Liver (tissue), 9 donors: ENCODE data around the gene PRRC2A. TPM values are rescaled to one million over a fixed set of nuclear protein-coding genes. Genes with fewer than 3 reads are reported as not detected.

Experiments
- DNase-seq: peaks from one replicate; pipeline ENCODE4 v3.0.0-alpha.2; 2017; ENCODE audit warnings: low spot score
- H3K27ac ChIP-seq, 2 donors: one replicate each; pipeline ENCODE4 v1.7.0; 2013; ENCODE audit warnings: inconsistent platforms in 2 of 2, low read length in 2 of 2, control low read depth in 1 of 2, low read depth in 1 of 2, mild to moderate bottlenecking in 1 of 2
- H3K27me3 ChIP-seq, 4 donors: one replicate each; pipeline versions ENCODE4 v1.6.1 to v1.7.0; 2013; ENCODE audit warnings: low read length in 3 of 4, inconsistent platforms in 1 of 4, mild to moderate bottlenecking in 1 of 4, moderate library complexity in 1 of 4; ENCODE audit not compliant: control insufficient read depth in 4 of 4, insufficient read depth in 4 of 4
- H3K36me3 ChIP-seq, 4 donors: one replicate each; pipeline versions ENCODE4 v1.6.1 to v1.7.0; 2013; ENCODE audit warnings: low read length in 3 of 4, mild to moderate bottlenecking in 3 of 4, low read depth in 1 of 4, moderate library complexity in 1 of 4; ENCODE audit not compliant: control insufficient read depth in 4 of 4, insufficient read depth in 3 of 4
- H3K4me1 ChIP-seq, 4 donors: one replicate each; pipeline versions ENCODE4 v1.6.1 to v1.7.0; 2013; ENCODE audit warnings: low read length in 3 of 4, mild to moderate bottlenecking in 3 of 4, moderate library complexity in 1 of 4; ENCODE audit not compliant: control insufficient read depth in 4 of 4, insufficient read depth in 4 of 4
- H3K4me3 ChIP-seq, 3 donors: one replicate each; pipeline versions ENCODE4 v1.6.1 to v1.7.0; 2013; ENCODE audit warnings: low read length in 3 of 3, control low read depth in 1 of 3, low read depth in 1 of 3, mild to moderate bottlenecking in 1 of 3
- H3K9ac ChIP-seq, 2 donors: one replicate each; pipeline ENCODE4 v1.7.0; 2013; ENCODE audit warnings: low read length in 2 of 2, mild to moderate bottlenecking in 2 of 2, moderate library complexity in 2 of 2, control low read depth in 1 of 2, low read depth in 1 of 2
- H3K9me3 ChIP-seq, 4 donors: one replicate each; pipeline versions ENCODE4 v1.6.1 to v1.7.0; 2013; ENCODE audit warnings: low read length in 3 of 4; ENCODE audit not compliant: control insufficient read depth in 4 of 4
- EGR1 ChIP-seq, 2 donors: IDR thresholded peaks; 2 replicates each; pipeline ENCODE4 v1.6.1; 2016 to 2018; ENCODE audit warnings: antibody characterized with exemption in 2 of 2, low read depth in 2 of 2
- FOXA1 ChIP-seq: IDR thresholded peaks from 2 replicates; pipeline ENCODE4 v1.6.1; 2016; ENCODE audit warnings: antibody characterized with exemption
- FOXA2 ChIP-seq: IDR thresholded peaks from 2 replicates; pipeline ENCODE4 v1.6.1; 2016; ENCODE audit warnings: antibody characterized with exemption
- GABPA ChIP-seq, 2 donors: IDR thresholded peaks in 1 of 2; conservative IDR thresholded peaks in 1 of 2; 2 replicates each; pipeline ENCODE4 v1.6.1; 2016; ENCODE audit warnings: antibody characterized with exemption in 2 of 2, mild to moderate bottlenecking in 1 of 2, moderate library complexity in 1 of 2
- HNF4A ChIP-seq, 2 donors: conservative IDR thresholded peaks; 2 replicates each; pipeline ENCODE4 v1.6.1; 2016; ENCODE audit warnings: antibody characterized with exemption in 2 of 2, mild to moderate bottlenecking in 2 of 2
- HNF4G ChIP-seq: IDR thresholded peaks from 2 replicates; pipeline ENCODE4 v1.6.1; 2016; ENCODE audit warnings: antibody characterized with exemption
- JUND ChIP-seq, 2 donors: IDR thresholded peaks; 2 replicates each; pipeline ENCODE4 v1.6.1; 2016; ENCODE audit warnings: antibody characterized with exemption in 2 of 2
- NR2F2 ChIP-seq: IDR thresholded peaks from 2 replicates; pipeline ENCODE4 v1.6.1; 2016; ENCODE audit warnings: antibody characterized with exemption
- RAD21 ChIP-seq, 2 donors: IDR thresholded peaks; 2 replicates each; pipeline ENCODE4 v1.6.1; 2016; ENCODE audit warnings: antibody characterized with exemption in 2 of 2, mild to moderate bottlenecking in 2 of 2
- RXRA ChIP-seq, 2 donors: IDR thresholded peaks; 2 replicates each; pipeline ENCODE4 v1.6.1; 2017 to 2018; ENCODE audit warnings: antibody characterized with exemption in 2 of 2, mild to moderate bottlenecking in 1 of 2
- SP1 ChIP-seq: IDR thresholded peaks from 2 replicates; pipeline ENCODE4 v1.6.1; 2018; ENCODE audit warnings: antibody characterized with exemption, mild to moderate bottlenecking
- TAF1 ChIP-seq: conservative IDR thresholded peaks from 2 replicates; pipeline ENCODE4 v1.6.1; 2016; ENCODE audit warnings: antibody characterized with exemption, mild to moderate bottlenecking
- YY1 ChIP-seq: IDR thresholded peaks from 2 replicates; pipeline ENCODE4 v1.6.1; 2016; ENCODE audit warnings: antibody characterized with exemption, mild to moderate bottlenecking
- WGBS: extraction: QIAGEN DNeasy Blood & Tissue Kit; methylation state at CpG from one replicate; pipeline ENCODE4 v1.1.7; 2013; 5-methylcytosine and 5-hydroxymethylcytosine counted together
- polyA plus RNA-seq, 2 donors: library from polyadenylated mRNA; stranded (reverse) in 1 of 2; unstranded in 1 of 2; fragments of 200-250 nt in 1 of 2; fragments of >200 nt in 1 of 2; fragmentation: Nextera tagmentation in 1 of 2; extraction: Ambion mirVana in 1 of 2; gene quantifications; one replicate each; pipeline versions ENCODE4 v1.2.1 to v1.2.3, GENCODE V29; 2013 to 2015
- total RNA-seq, 2 donors: library from RNA; depleted of rRNA; stranded (reverse); fragments of >200 nt; gene quantifications; one replicate each; pipeline ENCODE4 v1.2.3, GENCODE V29; 2014
- TF ChIP-seq, protein P1 (sequence below): IDR thresholded peaks from 2 replicates; pipeline ENCODE4 v1.6.1; 2016; ENCODE audit warnings: antibody characterized with exemption
- TF ChIP-seq, protein P2 (sequence below): IDR thresholded peaks from 2 replicates; pipeline ENCODE4 v1.6.1; 2016; ENCODE audit warnings: antibody characterized with exemption, mild to moderate bottlenecking
- TF ChIP-seq, protein P3 (sequence below): fragments of 150-350 bp; IDR thresholded peaks from 2 replicates; pipeline ENCODE4 v1.5.1; 2017; ENCODE audit warnings: improper control_type of control experiment, low read depth, low read length; ENCODE audit not compliant: missing input control
- TF ChIP-seq, protein P4 (sequence below): IDR thresholded peaks from 2 replicates; pipeline ENCODE4 v1.6.1; 2016; ENCODE audit warnings: antibody characterized with exemption
- TF ChIP-seq, protein P5 (sequence below): IDR thresholded peaks from 2 replicates; pipeline ENCODE4 v1.6.1; 2016; ENCODE audit warnings: antibody characterized with exemption
- donor health status: healthy.
- donor health status: healthy.
- donor health status: healthy.
- donor health status: healthy.
- donor health status: healthy.

The PRRC2A gene
- total and polyA plus RNA-seq, 4 donors: 21.9 to 39.3 (median 29.5) TPM

DNA sequence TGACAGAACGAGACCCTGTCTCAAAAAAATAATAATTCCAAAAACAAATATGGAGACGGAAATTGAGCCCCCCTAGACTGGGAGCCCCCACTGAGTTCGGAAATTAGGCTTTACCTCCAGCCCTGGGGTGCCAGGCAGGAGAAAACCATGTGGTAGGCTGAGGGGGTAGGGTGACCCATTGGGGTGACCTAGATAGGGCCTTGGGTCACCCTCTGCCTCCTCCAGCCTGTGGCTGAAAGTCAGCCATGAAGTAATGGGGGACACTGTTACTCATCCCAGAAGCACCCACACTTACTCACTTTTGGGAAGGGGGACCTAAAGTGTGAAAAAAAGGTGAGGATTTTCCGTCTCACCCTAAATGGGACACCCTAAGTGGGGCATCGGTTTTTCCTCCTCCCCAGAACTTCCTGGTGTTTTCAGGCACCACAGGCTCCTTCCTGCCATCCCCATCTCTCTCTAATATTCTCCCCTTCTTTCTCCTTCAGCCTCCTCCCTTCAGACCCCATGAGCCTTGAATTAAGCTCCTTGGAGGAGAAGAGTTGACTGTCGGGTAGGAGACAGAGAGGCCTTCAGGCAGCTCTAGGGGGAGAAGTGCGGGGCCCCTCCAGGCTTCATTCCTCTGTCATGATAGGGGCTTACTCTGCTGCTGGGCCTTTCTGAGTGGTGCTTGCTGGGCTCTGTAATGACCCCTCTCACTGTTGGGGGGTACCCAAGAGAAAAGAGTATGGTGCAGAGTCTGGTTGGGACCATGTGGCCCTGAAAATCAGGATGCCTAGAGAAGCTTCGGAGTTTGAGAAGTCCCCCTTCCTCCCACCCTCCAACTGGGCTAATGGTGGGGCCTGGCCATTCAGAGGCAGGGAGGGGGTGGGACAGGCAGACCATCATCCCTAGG, 40.7 kb upstream of the PRRC2A start:
- Histone ChIP-seq H3K4me3 (no peak overlapping the region), H3K36me3 (no peaks in the 10 kb centered on the region), H3K27ac (no peak overlapping the region), H3K4me1 (peaks cover 0 to 16% (median 6%) of the 10 kb centered on the region in 4 donors), H3K9me3 (no peaks in the 10 kb centered on the region), H3K9ac (no peak overlapping the region), H3K27me3 (no peaks in the 10 kb centered on the region)
- TF ChIP-seq RXRA (IDR thresholded peaks at IDR 0.05) (no peak), HNF4G (no peak), FOXA1 (no peak), GABPA (IDR thresholded peaks at IDR 0.05 in 1 of 2, conservative IDR thresholded peaks at IDR 0.05 in 1 of 2) (no peak), HNF4A (conservative IDR thresholded peaks at IDR 0.05) (no peak), RAD21 (IDR thresholded peaks at IDR 0.05) (no peak), TAF1 (no peak), FOXA2 (no peak), YY1 (no peak), SP1 (no peak), NR2F2 (no peak), JUND (IDR thresholded peaks at IDR 0.05) (no peak), EGR1 (IDR thresholded peaks at IDR 0.05; ENCODE audit: low read depth in 2 of 2) (no peak)
- TF ChIP-seq, protein P1, sequence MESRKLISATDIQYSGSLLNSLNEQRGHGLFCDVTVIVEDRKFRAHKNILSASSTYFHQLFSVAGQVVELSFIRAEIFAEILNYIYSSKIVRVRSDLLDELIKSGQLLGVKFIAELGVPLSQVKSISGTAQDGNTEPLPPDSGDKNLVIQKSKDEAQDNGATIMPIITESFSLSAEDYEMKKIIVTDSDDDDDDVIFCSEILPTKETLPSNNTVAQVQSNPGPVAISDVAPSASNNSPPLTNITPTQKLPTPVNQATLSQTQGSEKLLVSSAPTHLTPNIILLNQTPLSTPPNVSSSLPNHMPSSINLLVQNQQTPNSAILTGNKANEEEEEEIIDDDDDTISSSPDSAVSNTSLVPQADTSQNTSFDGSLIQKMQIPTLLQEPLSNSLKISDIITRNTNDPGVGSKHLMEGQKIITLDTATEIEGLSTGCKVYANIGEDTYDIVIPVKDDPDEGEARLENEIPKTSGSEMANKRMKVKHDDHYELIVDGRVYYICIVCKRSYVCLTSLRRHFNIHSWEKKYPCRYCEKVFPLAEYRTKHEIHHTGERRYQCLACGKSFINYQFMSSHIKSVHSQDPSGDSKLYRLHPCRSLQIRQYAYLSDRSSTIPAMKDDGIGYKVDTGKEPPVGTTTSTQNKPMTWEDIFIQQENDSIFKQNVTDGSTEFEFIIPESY: no peak
- TF ChIP-seq, protein P2, sequence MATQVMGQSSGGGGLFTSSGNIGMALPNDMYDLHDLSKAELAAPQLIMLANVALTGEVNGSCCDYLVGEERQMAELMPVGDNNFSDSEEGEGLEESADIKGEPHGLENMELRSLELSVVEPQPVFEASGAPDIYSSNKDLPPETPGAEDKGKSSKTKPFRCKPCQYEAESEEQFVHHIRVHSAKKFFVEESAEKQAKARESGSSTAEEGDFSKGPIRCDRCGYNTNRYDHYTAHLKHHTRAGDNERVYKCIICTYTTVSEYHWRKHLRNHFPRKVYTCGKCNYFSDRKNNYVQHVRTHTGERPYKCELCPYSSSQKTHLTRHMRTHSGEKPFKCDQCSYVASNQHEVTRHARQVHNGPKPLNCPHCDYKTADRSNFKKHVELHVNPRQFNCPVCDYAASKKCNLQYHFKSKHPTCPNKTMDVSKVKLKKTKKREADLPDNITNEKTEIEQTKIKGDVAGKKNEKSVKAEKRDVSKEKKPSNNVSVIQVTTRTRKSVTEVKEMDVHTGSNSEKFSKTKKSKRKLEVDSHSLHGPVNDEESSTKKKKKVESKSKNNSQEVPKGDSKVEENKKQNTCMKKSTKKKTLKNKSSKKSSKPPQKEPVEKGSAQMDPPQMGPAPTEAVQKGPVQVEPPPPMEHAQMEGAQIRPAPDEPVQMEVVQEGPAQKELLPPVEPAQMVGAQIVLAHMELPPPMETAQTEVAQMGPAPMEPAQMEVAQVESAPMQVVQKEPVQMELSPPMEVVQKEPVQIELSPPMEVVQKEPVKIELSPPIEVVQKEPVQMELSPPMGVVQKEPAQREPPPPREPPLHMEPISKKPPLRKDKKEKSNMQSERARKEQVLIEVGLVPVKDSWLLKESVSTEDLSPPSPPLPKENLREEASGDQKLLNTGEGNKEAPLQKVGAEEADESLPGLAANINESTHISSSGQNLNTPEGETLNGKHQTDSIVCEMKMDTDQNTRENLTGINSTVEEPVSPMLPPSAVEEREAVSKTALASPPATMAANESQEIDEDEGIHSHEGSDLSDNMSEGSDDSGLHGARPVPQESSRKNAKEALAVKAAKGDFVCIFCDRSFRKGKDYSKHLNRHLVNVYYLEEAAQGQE: no peak
- TF ChIP-seq, protein P3, sequence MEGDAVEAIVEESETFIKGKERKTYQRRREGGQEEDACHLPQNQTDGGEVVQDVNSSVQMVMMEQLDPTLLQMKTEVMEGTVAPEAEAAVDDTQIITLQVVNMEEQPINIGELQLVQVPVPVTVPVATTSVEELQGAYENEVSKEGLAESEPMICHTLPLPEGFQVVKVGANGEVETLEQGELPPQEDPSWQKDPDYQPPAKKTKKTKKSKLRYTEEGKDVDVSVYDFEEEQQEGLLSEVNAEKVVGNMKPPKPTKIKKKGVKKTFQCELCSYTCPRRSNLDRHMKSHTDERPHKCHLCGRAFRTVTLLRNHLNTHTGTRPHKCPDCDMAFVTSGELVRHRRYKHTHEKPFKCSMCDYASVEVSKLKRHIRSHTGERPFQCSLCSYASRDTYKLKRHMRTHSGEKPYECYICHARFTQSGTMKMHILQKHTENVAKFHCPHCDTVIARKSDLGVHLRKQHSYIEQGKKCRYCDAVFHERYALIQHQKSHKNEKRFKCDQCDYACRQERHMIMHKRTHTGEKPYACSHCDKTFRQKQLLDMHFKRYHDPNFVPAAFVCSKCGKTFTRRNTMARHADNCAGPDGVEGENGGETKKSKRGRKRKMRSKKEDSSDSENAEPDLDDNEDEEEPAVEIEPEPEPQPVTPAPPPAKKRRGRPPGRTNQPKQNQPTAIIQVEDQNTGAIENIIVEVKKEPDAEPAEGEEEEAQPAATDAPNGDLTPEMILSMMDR: no peak
- TF ChIP-seq, protein P4, sequence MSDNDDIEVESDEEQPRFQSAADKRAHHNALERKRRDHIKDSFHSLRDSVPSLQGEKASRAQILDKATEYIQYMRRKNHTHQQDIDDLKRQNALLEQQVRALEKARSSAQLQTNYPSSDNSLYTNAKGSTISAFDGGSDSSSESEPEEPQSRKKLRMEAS: no peak
- TF ChIP-seq, protein P5, sequence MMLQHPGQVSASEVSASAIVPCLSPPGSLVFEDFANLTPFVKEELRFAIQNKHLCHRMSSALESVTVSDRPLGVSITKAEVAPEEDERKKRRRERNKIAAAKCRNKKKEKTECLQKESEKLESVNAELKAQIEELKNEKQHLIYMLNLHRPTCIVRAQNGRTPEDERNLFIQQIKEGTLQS: no peak
- WGBS: 92% methylated on average over 8 of the region's 8 CpGs
- DNase-seq: no peak
